GM12801 (cell line): Measurements from ENCODE around the gene GCGR.

ENCODE experiments used
- TF ChIP-seq, protein P1 (sequence below): IDR thresholded peaks from one replicate; pipeline ENCODE4 v1.5.1; 2011; ENCODE audit warnings: control low read depth; ENCODE audit not compliant: insufficient read length; ENCODE audit errors: extremely low read depth

GCGR gene

DNA sequence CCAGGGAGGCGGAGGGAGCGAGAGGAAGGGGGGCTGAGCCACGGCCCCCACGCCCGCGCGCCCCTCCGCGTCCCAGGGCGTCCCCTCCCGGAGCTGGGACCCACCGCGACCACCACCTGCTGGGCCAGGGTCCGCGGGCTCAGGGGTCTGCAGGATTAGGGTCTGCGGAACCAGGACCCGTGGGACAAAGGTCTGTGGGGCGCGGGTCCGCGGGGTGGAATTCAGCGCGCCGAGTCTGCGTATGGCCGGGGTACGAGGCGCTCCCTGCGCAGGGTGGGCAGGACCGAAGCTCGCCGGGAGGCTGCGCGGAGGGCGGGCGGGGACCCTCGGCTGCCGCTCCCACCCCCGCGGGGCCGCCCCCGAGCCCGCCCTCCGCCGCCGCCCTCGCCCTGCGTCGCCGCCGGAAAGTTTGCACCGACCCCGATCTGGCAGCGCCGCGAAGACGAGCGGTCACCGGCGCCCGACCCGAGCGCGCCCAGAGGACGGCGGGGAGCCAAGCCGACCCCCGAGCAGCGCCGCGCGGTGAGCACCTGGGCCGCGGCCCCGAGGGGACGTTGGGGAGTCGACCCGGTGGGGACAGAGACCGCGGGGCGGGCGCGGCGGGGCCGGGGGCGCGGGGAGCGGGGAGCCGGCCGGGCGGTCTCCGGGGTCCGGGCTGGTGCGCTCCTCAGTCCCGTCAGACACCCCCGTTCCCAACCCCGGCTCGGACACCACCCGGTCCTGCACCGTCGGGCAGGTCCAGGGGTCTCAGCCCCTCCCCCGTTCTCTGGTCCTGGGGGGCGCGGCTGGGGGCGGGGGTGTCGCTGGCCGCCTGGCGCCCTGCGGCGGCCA, at the start of gene GCGR:
Gene GCGR (plus strand): TSS at position 423 of the 831 bp plus-strand sequence. CDS start 4,869 bp downstream, outside the sequence.
- TF ChIP-seq, protein P1, sequence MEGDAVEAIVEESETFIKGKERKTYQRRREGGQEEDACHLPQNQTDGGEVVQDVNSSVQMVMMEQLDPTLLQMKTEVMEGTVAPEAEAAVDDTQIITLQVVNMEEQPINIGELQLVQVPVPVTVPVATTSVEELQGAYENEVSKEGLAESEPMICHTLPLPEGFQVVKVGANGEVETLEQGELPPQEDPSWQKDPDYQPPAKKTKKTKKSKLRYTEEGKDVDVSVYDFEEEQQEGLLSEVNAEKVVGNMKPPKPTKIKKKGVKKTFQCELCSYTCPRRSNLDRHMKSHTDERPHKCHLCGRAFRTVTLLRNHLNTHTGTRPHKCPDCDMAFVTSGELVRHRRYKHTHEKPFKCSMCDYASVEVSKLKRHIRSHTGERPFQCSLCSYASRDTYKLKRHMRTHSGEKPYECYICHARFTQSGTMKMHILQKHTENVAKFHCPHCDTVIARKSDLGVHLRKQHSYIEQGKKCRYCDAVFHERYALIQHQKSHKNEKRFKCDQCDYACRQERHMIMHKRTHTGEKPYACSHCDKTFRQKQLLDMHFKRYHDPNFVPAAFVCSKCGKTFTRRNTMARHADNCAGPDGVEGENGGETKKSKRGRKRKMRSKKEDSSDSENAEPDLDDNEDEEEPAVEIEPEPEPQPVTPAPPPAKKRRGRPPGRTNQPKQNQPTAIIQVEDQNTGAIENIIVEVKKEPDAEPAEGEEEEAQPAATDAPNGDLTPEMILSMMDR, result no peak

DNA sequence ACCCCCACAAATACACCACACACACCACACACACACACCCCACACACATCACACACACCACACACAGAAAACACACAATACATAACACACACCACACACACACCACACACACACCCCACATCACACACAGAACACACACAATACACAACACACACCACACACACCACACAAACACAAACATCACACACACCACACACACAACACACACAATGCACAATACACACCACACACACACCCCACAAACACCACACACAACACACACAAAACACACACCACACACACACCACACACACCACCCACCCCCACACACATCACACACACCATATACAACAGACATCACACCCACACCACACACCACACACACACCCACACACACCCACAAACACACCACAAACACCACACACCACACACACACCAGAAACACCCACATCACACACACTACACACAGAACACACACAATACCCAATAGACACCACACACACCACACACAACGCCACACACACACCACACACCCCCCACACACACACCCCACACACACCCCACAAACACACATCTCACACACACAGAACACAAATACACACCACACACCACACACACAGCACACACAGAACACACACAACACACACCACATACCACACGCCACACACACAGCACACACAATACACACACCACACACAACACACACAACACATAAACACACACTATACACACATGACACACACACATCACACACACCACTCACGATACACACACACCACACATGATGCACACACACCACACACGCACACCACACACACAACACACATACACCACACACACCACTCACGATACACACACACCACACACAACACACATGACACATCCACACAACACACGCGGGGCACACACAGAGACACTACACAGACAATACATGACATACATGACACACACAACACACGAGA, 11.0 kb upstream of the GCGR start:
- TF ChIP-seq, protein P1, result no peak

DNA sequence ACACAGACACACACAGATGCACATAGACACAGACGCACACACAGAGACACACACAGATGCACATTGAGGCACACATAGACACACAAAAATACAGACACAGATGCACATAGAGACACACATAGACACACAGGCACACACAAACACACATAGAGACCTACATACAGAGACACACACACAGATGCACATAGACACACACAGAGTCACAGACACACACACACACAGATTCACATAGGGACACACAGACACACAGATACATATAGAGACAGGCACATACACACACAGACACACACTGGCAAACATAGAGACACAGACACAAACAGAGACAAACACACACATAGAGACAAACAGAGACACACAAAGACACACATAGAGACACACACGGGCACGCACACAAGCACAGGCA, 9.9 kb upstream of the GCGR start:
- TF ChIP-seq, protein P1, result no peak

DNA sequence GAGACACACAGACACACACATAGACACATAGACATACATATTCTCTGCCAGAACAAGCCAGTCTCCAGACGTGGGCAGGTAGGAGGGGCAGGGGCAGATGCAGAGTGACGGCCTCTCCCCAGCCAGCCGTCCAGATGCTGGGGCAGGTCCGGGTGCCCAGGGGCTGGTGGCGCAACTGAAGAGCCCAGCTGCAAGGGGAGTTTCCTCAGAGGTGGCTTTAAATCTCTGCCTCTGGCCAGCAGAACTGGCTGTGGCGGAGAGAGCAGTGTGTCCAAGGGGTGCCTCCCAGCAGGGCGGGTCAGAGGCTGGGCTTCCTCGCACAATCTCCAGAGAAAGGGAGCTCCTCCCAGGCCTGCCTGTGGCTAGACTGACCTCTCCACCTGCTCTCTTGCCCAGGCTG, 9.4 kb upstream of the GCGR start:
- TF ChIP-seq, protein P1, result no peak

DNA sequence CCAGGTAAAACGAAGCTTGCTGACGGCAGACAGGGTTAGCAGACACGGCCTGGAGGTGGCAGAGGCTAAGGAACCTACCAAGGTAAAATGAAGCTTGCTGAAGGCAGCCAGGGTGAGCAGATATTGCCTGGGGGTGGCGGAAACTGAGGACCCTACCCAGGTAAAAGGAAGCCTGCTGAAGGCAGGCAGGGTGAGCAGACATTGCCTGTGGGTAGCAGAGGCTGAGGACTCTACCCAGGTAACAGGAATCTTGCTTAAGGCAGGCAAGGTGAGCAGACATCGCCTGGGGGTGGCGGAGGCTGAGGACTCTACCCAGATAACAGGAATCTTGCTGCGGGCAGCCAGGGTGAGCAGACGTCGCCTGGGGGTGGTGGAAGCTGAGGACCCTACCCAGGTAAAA, 2.6 kb upstream of the GCGR start:
- TF ChIP-seq, protein P1, result no peak

DNA sequence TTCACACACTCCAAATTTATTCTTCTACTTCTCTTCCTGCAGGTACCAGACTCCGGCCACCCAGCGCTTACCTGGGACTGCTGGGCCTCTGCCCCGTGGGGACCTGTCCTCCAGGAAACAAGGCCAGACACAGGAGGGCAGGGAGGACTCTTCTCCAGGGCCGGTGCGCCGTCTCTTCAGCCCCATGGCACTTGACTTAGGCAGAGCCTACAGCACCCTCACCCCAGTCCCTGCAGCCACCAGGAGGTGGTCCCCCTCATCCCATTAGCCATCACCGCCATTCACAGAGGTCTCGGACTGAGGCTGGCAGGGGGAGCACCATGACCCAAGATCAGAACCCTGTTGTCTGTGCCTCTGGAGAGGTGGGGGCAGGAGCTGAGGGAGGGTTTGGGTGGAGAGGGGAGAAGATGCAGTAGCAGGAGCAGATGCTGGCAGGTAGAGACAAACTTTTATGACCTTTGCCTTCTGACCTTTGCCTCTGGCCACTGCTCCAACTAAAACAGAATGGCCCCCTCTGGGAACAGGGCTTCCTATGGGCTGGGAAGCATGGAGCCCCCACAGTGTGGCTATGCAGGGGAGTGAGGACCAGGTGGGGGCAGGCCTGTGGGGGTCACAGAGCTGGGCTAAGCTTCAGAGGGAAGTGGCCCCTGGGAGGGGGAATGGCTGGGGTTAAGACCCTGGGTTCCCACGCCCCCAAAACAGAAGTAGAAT, 1.7 kb upstream of the GCGR start:
- TF ChIP-seq, protein P1, result no peak
